ENCODE data around the gene UGDH.

DNA sequence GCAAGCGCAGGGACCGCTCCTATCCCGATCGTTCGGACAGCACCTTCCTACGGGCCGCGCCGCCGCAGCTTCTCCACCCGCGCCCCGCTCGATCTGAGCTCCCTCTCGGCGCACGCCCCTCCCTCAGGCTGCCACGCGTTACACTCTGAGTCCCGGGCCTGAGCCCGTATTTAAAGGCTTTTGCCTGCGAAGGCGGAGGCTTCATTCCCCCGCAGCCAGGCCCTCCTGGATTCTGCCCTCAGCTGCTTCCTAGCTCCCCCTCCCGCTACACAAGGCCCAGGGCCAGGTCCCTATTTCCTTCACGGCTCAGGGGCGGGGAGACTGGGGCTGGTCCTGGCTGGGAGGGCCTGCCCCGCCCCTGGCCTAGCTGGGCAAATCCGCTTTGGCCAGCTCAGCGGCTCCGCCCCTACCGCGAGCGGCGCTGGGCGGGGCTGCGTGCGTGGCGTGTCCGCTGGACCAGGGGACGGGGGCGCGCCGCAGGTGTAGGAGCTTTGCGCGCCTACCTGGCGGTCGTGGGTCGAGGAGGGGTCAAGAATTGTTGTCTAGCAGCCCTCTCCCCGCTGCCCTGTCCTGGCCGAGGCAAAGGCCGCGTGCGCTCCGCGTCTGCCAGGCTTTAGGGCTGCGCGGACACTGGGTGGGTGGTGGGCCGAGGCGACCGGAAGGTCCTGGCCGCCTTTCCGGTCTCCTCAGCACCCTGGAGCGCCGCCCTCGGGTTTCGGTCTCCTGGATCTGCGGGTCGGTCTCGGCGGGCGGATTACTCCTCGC is at the start of gene UGDH:
- TF ChIP-seq, protein P1, sequence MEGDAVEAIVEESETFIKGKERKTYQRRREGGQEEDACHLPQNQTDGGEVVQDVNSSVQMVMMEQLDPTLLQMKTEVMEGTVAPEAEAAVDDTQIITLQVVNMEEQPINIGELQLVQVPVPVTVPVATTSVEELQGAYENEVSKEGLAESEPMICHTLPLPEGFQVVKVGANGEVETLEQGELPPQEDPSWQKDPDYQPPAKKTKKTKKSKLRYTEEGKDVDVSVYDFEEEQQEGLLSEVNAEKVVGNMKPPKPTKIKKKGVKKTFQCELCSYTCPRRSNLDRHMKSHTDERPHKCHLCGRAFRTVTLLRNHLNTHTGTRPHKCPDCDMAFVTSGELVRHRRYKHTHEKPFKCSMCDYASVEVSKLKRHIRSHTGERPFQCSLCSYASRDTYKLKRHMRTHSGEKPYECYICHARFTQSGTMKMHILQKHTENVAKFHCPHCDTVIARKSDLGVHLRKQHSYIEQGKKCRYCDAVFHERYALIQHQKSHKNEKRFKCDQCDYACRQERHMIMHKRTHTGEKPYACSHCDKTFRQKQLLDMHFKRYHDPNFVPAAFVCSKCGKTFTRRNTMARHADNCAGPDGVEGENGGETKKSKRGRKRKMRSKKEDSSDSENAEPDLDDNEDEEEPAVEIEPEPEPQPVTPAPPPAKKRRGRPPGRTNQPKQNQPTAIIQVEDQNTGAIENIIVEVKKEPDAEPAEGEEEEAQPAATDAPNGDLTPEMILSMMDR (IDR thresholded peaks at IDR 0.05), result peak in 1 of 6 experiments; percentile 11
- peak in 3 of 4 donors; percentile 82 to 95 (median 89) for TF ChIP-seq POLR2A (IDR thresholded peaks at IDR 0.05)
